Endothelial cell of hepatic sinusoid (primary cell): Measurements from ENCODE around the gene NR2E1.

Experiments
- in situ Hi-C: cut with HindIII; loops from 2 replicates; pipeline ENCODE4 v1.10.0; 2017; ENCODE audit warnings: low sequenced_read_pairs

NR2E1 gene

GRCh38 chr6:108152446-108152845 is 13.4 kb upstream of the NR2E1 start:
- in situ Hi-C loops = loop anchor here (5.0 kb wide), 1 partner anchor 40 kb away; no protein-coding TSS in a partner anchor

GRCh38 chr6:108156180-108156937 is 9.5 kb upstream of the NR2E1 start:
- in situ Hi-C loops = no loop called here

GRCh38 chr6:108156938-108157233 is 8.9 kb upstream of the NR2E1 start:
- in situ Hi-C loops = no loop called here

GRCh38 chr6:108157234-108157980 is 8.4 kb upstream of the NR2E1 start:
- in situ Hi-C loops = no loop called here

- in situ Hi-C loops = no loop called here
Observed at GRCh38 chr6:108157981-108158525, 7.8 kb upstream of the NR2E1 start.

GRCh38 chr6:108159981-108160380 is 5.8 kb upstream of the NR2E1 start:
- in situ Hi-C loops = loop anchor here (5.0 kb wide), 1 partner anchor 42 kb away; no protein-coding TSS in a partner anchor

GRCh38 chr6:108161724-108162282 is 4.0 kb upstream of the NR2E1 start:
- in situ Hi-C loops = loop anchor here (5.0 kb wide), 1 partner anchor 40 kb away; no protein-coding TSS in a partner anchor

- in situ Hi-C loops = loop anchor here (5.0 kb wide), 1 partner anchor 39 kb away; no protein-coding TSS in a partner anchor
Observed at GRCh38 chr6:108163267-108163643, 2.6 kb upstream of the NR2E1 start.

GRCh38 chr6:108163644-108164542 is 1.9 kb upstream of the NR2E1 start:
- in situ Hi-C loops = loop anchor here (5.0 kb wide), 1 partner anchor 38 kb away; no protein-coding TSS in a partner anchor

GRCh38 chr6:108164543-108164814 is 1.3 kb upstream of the NR2E1 start:
- in situ Hi-C loops = loop anchor here (5.0 kb wide), 1 partner anchor 38 kb away; no protein-coding TSS in a partner anchor

GRCh38 chr6:108164815-108165706 is 761 bp upstream of the NR2E1 start:
- in situ Hi-C loops = loop anchor here (5.0 kb wide), 1 partner anchor 37 kb away; no protein-coding TSS in a partner anchor

- in situ Hi-C loops = no loop called here
Observed at GRCh38 chr6:108166664-108167448, 1.0 kb downstream of the NR2E1 start.

GRCh38 chr6:108167449-108168089 is 1.7 kb downstream of the NR2E1 start:
- in situ Hi-C loops = no loop called here

GRCh38 chr6:108168090-108168463 is 2.3 kb downstream of the NR2E1 start:
- in situ Hi-C loops = no loop called here

- in situ Hi-C loops = no loop called here
Observed at GRCh38 chr6:108168501-108169463, 3.0 kb downstream of the NR2E1 start.

GRCh38 chr6:108169464-108170331 is 3.9 kb downstream of the NR2E1 start:
- in situ Hi-C loops = no loop called here
